Activated gamma-delta T cell treated with anti-CD3 and anti-CD28 coated beads, Interleukin-2, amount 50 U/mL, for 16 hours (primary cell): ENCODE measurements around the gene FRZB.
"Not testable (repeated sequence)": the region's sequence is repeated elsewhere in the genome, so short reads cannot be mapped to it uniquely, and the experiment has no call there.

Source experiments
- DNase-seq: peaks from one replicate; pipeline ENCODE4 v3.0.0-alpha.2; 2020; ENCODE audit warnings: low read depth

The FRZB gene

DNA sequence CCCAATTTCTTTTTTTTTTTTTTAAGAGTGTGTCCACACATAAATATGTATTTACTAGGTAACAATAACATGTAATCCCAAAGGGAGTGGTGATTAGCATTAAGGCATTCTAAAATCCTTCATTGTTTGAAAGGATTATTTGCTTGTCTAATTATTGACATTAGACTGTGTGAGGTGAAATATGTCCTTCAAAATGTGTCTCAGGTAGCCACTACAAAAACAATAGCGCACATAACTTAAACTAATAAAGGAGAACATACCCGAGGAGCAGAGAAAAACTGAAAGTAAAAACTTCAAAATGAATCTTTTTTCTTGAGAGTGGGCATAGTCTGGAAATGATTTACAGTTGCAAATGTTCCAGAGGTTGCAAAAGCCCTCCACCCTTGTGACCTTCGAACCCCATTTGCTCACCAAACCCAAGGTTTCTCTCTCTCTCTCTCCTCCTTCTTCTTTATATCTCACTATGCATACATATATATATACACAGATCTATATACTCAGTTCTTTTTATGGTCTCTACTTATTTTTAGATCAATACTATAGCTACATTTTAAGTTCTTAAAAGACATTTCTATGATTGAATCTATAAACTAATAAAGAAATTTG is 24.4 kb upstream of the FRZB start:
- DNase-seq: no peak

GRCh38 chr2:182890305-182890704 is 23.9 kb upstream of the FRZB start:
- DNase-seq: no peak

GRCh38 chr2:182887753-182888415 is 21.4 kb upstream of the FRZB start:
- no peak for DNase-seq

GRCh38 chr2:182887093-182887492 is 20.7 kb upstream of the FRZB start:
- DNase-seq: no peak

DNA sequence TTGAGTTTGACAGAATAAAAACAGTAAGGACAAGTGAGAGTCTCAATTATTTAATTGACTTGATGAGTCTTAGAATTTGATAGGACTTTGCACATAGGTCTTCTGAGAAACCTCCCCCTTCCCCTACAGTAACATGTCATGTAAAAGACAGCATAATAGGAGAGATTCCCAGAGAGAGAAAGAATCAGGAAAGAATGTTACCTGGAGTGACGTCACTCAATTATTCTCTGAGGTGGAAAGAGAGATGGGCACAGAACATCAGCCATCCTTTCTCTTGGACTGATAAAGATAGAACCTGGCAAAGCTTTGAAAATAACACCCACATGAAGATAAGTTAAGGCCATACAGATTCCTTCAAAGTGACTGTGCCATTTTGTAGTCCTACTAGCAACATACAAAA is 19.3 kb upstream of the FRZB start:
- DNase-seq: no peak

DNA sequence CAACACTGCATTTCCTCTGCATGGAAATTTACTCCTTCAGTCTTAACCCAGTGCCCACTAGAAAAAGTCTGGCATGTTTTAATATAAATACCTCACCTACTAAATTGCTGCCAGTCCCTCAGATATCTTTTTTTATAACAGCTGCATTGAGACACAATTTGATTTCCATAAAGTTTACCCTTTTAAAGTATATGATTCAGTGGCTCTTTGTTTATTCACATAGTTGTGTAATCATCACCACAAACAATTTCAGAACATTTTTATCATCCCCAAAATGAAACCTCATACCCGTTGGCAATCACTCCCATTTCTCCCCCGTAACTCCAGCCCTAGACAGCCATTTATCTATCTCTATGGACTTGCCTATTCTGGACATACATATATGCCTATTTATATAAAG is 17.0 kb upstream of the FRZB start:
- DNase-seq: no peak

DNA sequence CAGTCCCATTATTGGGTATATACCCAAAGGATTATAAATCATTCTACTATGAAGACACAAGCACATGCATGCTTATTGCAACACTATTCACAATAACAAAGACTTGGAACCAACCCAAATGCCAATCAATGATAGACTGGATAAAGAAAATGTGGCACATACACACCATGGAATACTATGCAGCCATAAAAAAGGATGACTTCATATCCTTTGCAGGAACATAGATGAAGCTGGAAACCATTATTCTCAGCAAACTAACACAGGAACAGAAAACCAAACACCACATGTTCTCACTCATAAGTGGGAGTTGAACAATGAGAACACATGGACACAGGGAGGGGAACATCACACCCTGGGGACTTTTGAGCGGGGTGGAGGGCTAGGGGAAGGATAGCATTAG is 13.7 kb upstream of the FRZB start:
- not testable (repeated sequence) for DNase-seq

- DNase-seq: not testable (repeated sequence)
These were observed 10.2 kb upstream of the FRZB start for GRCh38 chr2:182876653-182877052.

DNA sequence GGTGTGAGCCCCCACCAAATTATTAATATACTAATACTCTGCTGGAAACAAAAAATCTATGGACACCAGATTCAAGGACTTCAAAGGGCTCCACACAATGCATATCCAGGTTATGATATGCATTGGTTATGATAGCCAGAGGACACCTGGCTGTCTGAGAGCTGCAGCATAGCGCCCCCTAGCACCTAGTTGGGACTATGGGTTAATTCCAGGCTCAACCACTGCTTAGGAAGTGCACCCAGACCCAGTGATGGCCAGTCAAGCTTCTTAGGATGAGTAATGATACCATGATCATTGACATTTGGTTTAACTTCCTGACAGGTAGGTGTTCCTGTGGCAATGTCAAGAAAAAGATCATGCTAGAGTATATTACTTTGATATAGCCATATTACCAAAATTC is 3.8 kb upstream of the FRZB start:
- DNase-seq: no peak

GRCh38 chr2:182868054-182868796 is 1.8 kb upstream of the FRZB start:
- no peak for DNase-seq

GRCh38 chr2:182867426-182868053 is 1.1 kb upstream of the FRZB start:
- no peak for DNase-seq

- DNase-seq: no peak
These were observed 359 bp downstream of the FRZB start for GRCh38 chr2:182866095-182866460.

DNA sequence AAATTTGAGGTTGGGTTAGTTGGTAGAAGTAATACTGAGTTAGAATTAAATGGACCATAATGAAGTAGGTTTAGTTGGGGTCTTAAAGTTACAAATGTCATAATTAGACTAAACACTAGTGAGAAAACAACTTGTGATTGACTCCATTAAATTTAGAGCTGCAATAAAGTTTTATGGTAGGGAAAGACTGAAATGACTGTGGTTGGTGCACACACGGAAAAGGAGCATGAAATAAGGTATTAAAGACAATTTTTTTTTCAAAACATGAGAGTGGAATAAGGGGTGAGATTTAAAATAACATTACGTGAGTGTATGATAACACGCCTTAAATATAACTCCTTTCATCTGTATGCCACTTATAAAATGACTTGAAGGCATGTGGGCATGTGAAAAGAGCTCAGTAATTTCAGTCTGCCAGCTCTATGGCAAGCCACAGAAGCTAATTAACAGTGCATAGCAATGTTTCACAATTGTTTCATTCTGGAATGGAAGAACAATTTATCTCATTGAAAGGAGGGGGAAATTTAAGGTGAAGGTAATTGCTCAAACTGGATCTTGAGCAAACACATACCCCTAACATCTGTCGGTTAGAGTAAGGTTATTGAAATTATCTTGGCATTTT is 1.4 kb downstream of the FRZB start:
- no peak for DNase-seq

DNA sequence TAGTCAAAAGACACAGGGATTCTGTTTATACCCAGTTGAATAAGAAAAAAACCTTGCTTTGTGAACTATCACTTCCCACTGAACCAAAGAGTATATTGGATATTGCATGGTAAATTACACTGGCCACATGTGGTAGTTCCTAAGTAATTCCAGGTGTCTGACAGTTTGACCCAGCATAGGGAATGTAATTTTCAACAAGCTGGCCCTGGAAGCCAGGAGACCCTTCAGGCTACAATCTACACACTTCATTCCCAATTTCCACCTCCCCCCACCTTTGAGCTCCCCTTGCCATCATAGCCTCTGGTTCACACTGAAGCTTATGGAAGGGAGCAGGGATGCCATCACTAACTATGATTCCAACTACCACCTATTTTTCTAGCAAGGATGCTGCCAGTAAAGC is 2.8 kb downstream of the FRZB start:
- no peak for DNase-seq

- DNase-seq: no peak
These were observed 4.3 kb downstream of the FRZB start for GRCh38 chr2:182862091-182862490.

DNA sequence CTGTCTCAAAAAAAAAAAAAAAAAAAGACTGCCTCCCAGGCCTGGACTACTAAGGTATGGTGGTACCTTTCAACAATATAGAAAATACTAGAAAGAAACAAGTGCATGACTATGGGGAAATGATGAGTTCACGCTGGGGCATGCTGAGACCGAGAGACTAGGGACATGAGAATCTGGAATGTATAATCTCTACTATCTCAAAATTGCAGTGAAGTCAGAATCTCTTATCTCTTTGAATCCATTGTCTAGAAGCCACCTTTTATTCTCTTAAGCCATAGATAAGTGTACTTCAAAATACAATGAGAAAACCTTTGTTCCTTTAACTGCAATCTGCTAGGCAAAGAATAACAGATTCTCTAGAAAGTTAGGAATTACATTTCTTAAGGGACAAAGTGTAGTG is 5.6 kb downstream of the FRZB start:
- DNase-seq: no peak

GRCh38 chr2:182858671-182859070 is 7.8 kb downstream of the FRZB start:
- no peak for DNase-seq

DNA sequence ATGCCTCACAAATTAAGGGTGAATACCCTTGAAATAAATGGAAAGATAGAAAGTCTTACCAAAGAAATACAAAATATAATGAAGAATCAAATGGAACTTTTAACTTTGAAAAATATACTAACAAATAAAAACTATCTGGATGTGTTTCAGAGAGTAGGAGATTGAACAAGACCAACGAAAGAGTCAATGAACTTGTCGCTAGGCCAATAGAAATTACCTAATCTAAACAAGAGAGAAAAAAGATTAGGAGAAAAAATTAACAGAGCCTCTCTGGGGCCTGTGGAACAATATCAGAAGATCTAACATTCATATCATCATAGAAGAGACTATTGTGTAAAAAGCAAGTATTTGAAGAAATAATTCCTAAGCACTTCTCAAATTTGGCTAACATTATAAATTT is 11.1 kb downstream of the FRZB start:
- no peak for DNase-seq

GRCh38 chr2:182854375-182855105 is 11.9 kb downstream of the FRZB start:
- DNase-seq: no peak

- no peak for DNase-seq
These were observed 13.6 kb downstream of the FRZB start for GRCh38 chr2:182852801-182853200.

DNA sequence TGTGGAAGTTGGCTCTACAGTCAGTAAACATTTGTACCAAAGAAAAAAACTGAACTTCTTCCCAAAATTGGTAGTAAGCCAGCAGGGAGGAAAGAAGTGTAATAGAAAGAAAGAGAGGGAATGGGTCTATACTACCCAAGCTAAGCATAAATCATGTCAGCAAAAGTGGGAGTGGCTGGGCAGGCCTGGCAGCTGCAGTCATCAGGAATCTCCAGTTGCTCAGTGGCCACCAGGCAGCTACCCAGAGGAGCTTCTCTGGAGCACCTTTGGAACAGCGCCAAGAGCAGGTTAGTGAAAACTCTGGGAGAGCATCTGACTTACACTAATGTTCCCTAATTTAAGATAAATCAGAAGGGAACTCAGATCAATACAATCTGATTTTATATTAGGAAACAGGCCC is 14.3 kb downstream of the FRZB start:
- DNase-seq: no peak
